Measurements from ENCODE around the gene RNF43. TPM values are rescaled to one million over a fixed set of nuclear protein-coding genes. Genes with fewer than 3 reads are reported as not detected.
"Not testable (repeated sequence)": the region's sequence is repeated elsewhere in the genome, so short reads cannot be mapped to it uniquely, and the experiment has no call there.

The RNF43 gene
- total RNA-seq, 1 experiment from 2014 or later, result 0.62 TPM

DNA sequence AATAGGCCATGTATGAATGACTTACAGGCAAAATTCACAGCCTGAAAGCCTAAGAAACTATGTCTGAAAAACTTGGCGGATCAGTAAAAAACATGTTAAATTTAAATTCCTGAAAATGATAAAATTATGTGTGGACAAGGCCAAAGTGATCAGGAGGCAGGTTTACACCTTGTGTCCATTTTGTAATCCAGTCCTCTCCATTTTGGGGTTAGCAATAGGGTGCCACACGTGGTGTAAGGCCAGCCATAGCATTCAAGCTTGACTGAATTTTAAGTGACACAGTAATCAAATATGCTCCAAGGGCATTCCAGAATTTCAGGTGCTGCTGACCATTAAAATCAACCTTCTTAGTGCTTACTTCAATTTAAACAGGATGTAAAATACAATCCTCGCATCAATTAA, 2.7 kb downstream of the RNF43 start:
- H3K27me3 ChIP-seq (ENCODE audit: control insufficient read depth, insufficient read depth, low read length), result no peaks in the 10 kb centered on the region
- no peak for DNase-seq
- no peak overlapping the region for H3K4me3 ChIP-seq (ENCODE audit: insufficient read depth, low read depth, low read length)

DNA sequence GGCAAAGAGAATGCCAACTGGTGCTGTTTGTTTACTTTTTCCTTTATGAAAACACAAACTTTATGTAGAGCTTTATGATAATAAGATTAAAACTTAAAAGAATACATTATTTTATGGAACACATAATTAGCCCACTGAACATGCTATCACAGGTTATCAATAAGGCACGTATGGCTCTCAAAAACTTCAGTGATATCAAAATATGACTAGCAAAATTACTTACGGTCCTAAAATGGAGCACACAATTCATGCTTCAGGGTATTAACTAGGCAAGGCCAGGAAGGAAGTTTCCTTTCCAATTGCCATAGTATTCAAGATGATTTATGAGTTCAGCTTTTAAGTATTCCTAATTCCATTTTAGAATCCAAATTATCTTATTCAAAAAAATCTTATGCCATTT, 3.6 kb downstream of the RNF43 start:
- no peak for DNase-seq
- no peaks in the 10 kb centered on the region for H3K36me3 ChIP-seq (replicated peaks; ENCODE audit: control insufficient read depth, insufficient read depth, low read length)
- no peak overlapping the region for H3K4me3 ChIP-seq (ENCODE audit: insufficient read depth, low read depth, low read length)
- no peaks in the 10 kb centered on the region for H3K27me3 ChIP-seq (ENCODE audit: control insufficient read depth, insufficient read depth, low read length)

More for the DNA sequence above, 2.7 kb downstream of the RNF43 start:
- no peaks in the 10 kb centered on the region for H3K36me3 ChIP-seq (replicated peaks; ENCODE audit: control insufficient read depth, insufficient read depth, low read length)

DNA sequence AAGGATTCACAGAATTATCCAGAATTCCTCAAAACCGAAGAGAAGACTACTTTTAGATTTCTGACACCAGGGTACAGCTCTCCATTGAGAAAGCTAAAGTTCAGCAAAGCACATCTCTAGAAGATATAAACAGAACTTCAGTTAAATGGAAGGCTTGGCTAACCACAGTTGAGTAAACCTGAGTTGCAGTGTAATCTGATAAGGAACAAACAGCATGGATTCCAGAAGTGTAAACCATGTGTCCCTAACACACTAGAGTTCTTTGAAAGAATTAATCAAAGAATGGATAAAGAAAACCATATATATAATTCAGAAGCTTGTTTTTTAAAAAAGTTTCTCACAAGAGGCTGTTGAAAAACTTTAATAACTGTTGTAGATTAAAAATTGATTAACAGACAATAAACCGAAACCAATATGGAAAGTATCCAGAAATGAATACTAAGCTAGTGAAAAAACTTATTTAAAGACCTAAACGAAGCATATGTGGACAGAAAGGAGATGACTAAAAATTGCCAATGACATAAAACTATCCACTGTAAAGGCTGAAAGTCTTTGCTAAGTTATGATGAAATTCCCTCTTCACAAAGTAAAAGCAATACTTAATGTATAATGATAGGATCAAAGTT, 4.3 kb downstream of the RNF43 start:
- H3K27me3 ChIP-seq (ENCODE audit: control insufficient read depth, insufficient read depth, low read length), result no peaks in the 10 kb centered on the region
- no peak overlapping the region for H3K4me3 ChIP-seq (ENCODE audit: insufficient read depth, low read depth, low read length)
- no peak for DNase-seq
- H3K36me3 ChIP-seq (replicated peaks; ENCODE audit: control insufficient read depth, insufficient read depth, low read length), result no peaks in the 10 kb centered on the region

DNA sequence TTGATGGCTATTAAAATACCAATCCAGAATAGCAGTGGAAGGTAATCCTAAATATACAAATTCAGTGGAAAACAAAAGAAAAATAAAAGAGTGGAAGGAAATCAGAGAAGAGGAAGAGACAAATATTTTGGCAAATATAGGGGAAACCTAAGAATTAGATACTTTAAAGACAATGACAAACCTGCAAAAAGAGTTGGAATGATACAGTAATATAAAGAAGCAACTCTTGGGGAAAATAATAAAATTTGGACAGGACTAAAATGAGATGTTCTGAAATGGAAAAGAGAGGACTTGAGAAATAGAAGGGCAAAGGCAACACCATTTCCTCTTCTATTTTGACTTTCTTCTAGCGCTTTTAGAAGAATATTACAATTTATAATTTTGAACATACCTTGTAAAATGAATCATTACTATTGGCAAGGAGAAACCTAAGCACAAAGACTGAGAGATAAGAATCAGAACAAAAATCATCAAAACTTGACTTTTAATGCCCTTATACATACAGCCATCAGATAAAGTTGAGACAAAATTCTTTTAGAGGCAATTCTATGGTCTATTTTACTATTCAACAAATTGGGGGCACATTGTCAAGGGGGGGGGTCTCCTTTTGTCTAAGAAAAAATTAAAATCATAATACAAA, 5.2 kb downstream of the RNF43 start:
- H3K4me3 ChIP-seq (ENCODE audit: insufficient read depth, low read depth, low read length), result no peak overlapping the region
- DNase-seq, result no peak
- H3K27me3 ChIP-seq (ENCODE audit: control insufficient read depth, insufficient read depth, low read length), result no peaks in the 10 kb centered on the region
- no peaks in the 10 kb centered on the region for H3K36me3 ChIP-seq (replicated peaks; ENCODE audit: control insufficient read depth, insufficient read depth, low read length)

DNA sequence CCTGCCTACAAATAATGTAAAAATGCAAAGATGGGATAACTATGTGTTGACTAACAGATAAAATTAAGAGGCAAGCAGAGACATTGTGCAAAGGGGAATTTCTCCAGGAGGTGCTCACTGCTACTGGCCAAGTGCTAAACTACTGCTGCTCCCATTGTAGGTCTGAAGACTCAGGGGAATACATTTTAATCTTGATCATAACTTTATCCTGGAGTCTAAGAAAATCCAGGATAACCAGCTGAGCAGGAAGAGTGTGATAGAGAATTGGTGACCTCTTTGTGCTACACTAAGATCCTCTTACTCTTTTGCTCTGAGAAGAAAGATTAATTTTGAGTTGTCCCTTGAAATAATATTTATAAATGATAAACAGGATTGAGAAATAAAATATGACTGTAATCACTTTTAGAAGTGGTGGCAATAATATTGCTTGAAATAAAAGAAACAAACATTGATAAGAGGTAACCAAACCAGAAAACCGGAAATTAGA, 5.9 kb downstream of the RNF43 start:
- Histone ChIP-seq H3K27me3 (ENCODE audit: control insufficient read depth, insufficient read depth, low read length) (no peaks in the 10 kb centered on the region), H3K4me3 (ENCODE audit: insufficient read depth, low read depth, low read length) (no peak overlapping the region), H3K36me3 (replicated peaks; ENCODE audit: control insufficient read depth, insufficient read depth, low read length) (no peaks in the 10 kb centered on the region)
- no peak for DNase-seq

DNA sequence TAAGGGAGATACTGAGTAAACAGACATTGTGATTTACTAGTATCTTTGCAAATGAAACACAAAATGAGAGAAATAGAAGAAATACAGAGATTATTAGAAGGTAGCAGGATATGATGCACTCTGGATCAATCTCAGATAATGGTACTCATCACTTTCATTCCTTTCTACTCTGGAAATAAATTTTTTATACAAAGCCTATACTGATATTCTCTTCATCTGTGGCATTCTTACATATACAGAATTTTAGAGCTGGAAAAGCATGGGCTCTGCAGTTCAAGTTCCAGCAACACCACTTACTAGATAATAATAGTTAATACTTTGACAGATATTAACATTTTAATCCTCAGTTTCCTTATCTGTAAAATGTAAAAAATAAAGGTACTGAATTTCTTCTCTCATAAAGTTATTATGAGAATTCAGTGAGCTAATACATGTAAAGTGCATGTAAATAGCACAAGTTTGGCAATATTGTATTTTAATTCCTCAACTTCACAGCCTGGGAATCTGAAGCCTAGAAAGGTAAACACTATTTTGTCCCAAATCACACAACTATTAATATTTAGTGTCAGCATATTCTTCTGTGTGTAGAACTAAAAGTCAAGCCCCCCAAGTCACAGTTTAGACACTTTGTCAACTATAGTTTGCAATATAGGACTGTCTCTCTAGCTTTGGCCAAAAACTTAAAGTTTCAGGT, 6.5 kb downstream of the RNF43 start:
- no peaks in the 10 kb centered on the region for H3K36me3 ChIP-seq (replicated peaks; ENCODE audit: control insufficient read depth, insufficient read depth, low read length)
- no peaks in the 10 kb centered on the region for H3K27me3 ChIP-seq (ENCODE audit: control insufficient read depth, insufficient read depth, low read length)
- no peak for DNase-seq
- no peak overlapping the region for H3K4me3 ChIP-seq (ENCODE audit: insufficient read depth, low read depth, low read length)

DNA sequence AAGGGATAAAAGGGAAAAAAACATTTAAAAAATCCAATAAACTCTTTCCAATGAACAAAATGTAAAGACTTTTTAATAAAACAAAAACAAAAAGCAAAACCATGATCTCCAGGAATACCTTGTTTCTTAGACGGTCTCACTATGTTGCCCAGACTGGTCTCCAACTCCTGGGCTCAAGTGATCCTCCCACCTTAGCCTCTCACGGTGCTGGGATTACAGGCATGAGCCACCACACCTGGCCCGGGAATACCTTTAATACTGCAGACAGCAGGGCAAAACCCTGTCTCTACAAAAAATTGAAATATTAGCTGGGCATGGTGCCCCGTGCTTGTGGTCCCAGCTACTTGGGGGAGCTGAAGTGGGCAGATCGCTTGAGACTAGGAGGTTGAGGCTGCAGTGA, 7.9 kb downstream of the RNF43 start:
- no peak for DNase-seq
- Histone ChIP-seq H3K27me3 (ENCODE audit: control insufficient read depth, insufficient read depth, low read length) (no peaks in the 10 kb centered on the region; the same call in 1 of the 2 replicates), H3K4me3 (ENCODE audit: insufficient read depth, low read depth, low read length) (no peak overlapping the region), H3K36me3 (replicated peaks; ENCODE audit: control insufficient read depth, insufficient read depth, low read length) (no peaks in the 10 kb centered on the region)

DNA sequence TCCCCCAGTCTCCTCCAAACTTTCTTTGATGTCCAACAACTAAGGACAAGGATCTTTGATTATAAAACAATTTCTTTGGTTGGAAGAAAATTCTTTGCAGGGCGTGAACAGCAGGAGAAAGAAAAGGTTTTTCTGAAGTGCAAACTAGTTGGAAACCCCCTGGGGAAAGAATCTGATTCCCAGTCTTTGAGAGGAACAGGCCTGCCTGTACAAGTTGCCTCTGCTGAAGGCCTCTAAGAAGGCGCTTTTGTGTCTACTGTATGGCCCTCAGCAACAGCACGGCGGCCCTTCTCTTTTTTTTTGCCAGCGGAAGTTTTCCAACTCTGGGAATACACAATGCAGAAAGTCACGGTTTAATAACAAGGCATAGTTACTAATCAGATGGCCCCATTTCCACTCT, 14.0 kb downstream of the RNF43 start:
- peak; percentile 46 for DNase-seq
- Histone ChIP-seq H3K4me3 (ENCODE audit: insufficient read depth, low read depth, low read length) (no peak overlapping the region), H3K27me3 (ENCODE audit: control insufficient read depth, insufficient read depth, low read length) (peaks cover 34% of the 10 kb centered on the region), H3K36me3 (replicated peaks; ENCODE audit: control insufficient read depth, insufficient read depth, low read length) (no peaks in the 10 kb centered on the region)

DNA sequence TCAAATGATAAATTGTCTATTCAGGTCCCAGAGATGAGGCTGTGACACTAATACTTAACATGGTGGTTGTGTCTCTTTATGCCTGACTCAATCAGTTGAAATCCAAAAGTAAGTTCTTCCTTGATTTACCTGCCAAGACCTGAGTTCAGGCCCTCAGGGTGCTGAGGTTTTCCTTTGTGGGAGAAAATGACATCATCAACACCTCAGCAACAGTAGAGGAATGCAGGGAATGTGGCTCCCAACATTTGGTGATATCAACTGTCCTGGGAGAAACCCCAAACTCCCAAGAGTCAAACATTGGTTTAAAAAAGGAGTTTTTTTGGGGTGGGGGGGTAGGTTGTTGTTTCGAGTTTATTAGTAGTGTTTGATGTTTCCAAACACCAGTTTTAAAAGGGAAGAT, 14.7 kb downstream of the RNF43 start:
- no peak overlapping the region for H3K4me3 ChIP-seq (ENCODE audit: insufficient read depth, low read depth, low read length)
- peak; percentile 30 for DNase-seq
- H3K36me3 ChIP-seq (replicated peaks; ENCODE audit: control insufficient read depth, insufficient read depth, low read length), result no peaks in the 10 kb centered on the region
- H3K27me3 ChIP-seq (ENCODE audit: control insufficient read depth, insufficient read depth, low read length), result peaks cover 37% of the 10 kb centered on the region

DNA sequence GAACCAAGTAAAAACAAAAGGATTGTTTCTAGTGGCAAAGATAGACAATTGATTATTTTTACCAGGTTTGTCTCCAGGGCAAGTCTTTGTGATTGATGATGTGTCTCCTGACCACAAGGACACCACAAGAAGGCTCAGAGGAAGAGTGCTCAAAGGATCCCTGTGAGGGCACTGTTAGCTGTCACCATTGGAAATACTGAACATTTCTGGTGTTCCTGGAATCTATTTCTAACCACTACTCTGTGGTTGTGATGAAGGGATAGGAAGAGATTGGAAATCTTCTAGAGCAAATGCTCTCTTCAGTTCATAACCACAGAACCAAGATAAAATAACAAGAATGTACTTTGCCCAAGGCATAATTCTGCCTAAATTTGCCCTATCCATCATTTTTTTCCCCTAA, 15.3 kb downstream of the RNF43 start:
- H3K36me3 ChIP-seq (replicated peaks; ENCODE audit: control insufficient read depth, insufficient read depth, low read length), result no peaks in the 10 kb centered on the region
- H3K4me3 ChIP-seq (ENCODE audit: insufficient read depth, low read depth, low read length), result no peak overlapping the region
- H3K27me3 ChIP-seq (ENCODE audit: control insufficient read depth, insufficient read depth, low read length), result peaks cover 38% of the 10 kb centered on the region
- DNase-seq, result no peak

DNA sequence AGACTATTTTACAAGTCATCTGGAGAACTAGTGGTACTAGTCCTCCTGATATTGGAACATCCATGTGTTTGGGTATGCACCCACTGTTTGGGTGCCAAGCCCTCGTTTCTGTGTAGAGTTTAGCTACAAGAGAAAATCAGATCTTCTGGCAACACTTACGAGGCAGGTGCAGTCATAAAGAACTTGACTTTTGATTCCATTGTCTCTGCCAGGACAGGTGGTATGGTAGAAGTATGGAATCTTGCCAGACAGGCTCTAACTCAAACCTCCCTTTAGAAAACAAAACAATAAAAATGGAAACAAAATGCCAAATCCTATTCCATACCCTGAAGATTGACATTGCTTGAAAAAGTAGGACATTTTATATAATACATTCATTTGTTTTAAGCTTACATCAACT, 16.0 kb downstream of the RNF43 start:
- H3K27me3 ChIP-seq (ENCODE audit: control insufficient read depth, insufficient read depth, low read length), result peaks cover 41% of the 10 kb centered on the region
- no peak for DNase-seq
- no peaks in the 10 kb centered on the region for H3K36me3 ChIP-seq (replicated peaks; ENCODE audit: control insufficient read depth, insufficient read depth, low read length)
- H3K4me3 ChIP-seq (ENCODE audit: insufficient read depth, low read depth, low read length), result no peak overlapping the region

DNA sequence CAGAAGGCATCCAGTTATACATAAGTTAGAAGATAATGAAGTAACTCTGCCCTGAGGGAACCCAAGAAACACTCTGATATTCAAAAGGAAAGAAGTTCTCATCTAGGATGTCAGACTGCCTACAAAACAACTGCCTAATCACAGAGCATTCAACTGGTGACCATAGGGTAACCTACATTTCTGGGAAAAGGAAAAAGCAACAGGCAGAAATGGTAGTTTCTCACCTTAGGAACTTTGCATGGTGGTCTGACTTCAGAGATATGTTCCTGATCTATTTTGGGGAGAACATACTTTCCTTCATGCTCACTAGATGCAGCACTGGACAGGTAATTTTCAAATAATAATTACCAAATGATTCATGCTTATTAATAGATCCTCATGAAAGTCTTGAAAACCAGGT, 16.5 kb downstream of the RNF43 start:
- no peaks in the 10 kb centered on the region for H3K36me3 ChIP-seq (replicated peaks; ENCODE audit: control insufficient read depth, insufficient read depth, low read length)
- no peak overlapping the region for H3K4me3 ChIP-seq (ENCODE audit: insufficient read depth, low read depth, low read length)
- peaks cover 41% of the 10 kb centered on the region for H3K27me3 ChIP-seq (ENCODE audit: control insufficient read depth, insufficient read depth, low read length)
- DNase-seq, result no peak

DNA sequence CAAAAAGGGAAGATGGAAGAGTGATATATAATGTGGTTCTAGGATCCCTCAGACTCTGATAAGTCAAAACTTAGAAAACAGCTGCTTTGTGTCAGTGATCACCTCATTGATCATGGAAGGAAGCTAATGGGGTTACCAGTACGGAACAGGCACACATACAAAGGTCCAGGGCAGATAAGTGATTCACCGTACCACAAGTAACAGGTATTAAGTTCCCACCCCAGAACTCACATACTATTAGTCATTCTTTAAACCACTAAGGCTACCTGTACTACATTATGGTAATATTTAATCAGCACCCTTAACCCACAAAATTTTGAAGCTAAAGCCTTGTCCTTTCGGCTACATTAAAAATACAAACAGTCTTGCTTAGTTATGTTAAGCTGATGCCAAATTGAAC, 17.4 kb downstream of the RNF43 start:
- Histone ChIP-seq H3K27me3 (ENCODE audit: control insufficient read depth, insufficient read depth, low read length) (peaks cover 41% of the 10 kb centered on the region), H3K4me3 (ENCODE audit: insufficient read depth, low read depth, low read length) (no peak overlapping the region), H3K36me3 (replicated peaks; ENCODE audit: control insufficient read depth, insufficient read depth, low read length) (no peaks in the 10 kb centered on the region)
- DNase-seq, result no peak

DNA sequence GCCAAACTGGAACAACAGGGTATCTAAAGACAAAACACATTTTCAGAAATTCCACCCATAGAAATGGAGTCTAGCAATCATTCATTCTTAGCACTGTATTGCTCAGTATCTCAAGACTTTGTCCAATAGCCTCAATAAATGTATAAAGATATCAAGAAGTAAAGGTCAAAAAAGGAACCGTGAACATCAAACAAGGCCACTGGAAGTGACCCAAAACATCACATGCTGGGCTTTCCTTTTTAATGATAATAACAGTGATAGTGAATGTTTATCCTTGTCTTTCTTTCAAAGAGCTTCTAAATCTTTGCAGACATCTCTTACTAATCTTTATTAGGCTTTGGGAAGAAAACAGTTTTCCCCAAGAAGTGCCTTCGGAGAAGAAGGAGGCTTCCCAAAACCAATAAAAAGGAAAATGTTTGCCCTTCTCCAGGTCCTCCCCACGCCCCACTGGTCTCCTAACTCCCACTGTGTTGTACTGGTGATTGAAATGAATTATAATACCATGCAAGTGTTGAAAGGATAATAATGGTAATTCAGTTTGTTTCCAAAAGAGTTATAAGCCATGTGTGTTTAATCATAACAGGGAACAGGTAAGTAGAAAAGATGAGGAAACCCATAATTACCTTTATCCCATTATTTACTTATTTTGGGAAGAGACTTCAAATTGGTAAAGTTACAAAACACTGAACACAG, 18.6 kb downstream of the RNF43 start:
- DNase-seq, result no peak
- peaks cover 35% of the 10 kb centered on the region for H3K27me3 ChIP-seq (ENCODE audit: control insufficient read depth, insufficient read depth, low read length)
- H3K4me3 ChIP-seq (ENCODE audit: insufficient read depth, low read depth, low read length), result no peak overlapping the region
- H3K36me3 ChIP-seq (replicated peaks; ENCODE audit: control insufficient read depth, insufficient read depth, low read length), result no peaks in the 10 kb centered on the region

DNA sequence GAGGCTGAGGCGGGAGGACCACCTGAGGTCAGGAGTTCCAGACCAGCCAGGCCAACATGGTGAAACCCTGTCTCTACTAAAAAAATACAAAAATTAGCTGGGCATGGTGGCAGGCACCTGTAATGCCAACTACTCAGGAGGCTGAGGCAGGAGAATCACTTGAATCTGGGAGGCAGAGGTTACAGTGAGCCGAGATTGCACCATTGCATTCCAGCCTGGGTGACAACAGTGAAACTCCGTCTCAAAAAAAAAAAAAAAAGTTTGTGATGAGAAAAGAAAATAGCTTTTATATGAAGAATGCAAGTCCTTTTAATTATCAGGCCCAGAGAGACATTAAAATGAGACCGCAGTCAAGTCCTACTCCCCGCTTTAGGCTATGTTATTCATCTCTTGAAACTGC, 19.9 kb downstream of the RNF43 start:
- not testable (repeated sequence) for H3K36me3 ChIP-seq (replicated peaks; ENCODE audit: control insufficient read depth, insufficient read depth, low read length); H3K4me3 ChIP-seq (ENCODE audit: insufficient read depth, low read depth, low read length); DNase-seq
- peaks cover 34% of the 10 kb centered on the region for H3K27me3 ChIP-seq (ENCODE audit: control insufficient read depth, insufficient read depth, low read length)

Measured in H7 (cell line).